HG02798 (cell line): ENCODE measurements around the gene PACSIN2.
"Not testable (repeated sequence)": the region's sequence is repeated elsewhere in the genome, so short reads cannot be mapped to it uniquely, and the experiment has no call there.

Source experiments
- ATAC-seq: cut with Tn5 transposase; IDR thresholded peaks from one replicate; pipeline ENCODE4 v1.9.1; 2021; ENCODE audit warnings: mild to moderate bottlenecking; ENCODE audit not compliant: unreplicated experiment, poor library complexity

The PACSIN2 gene

GRCh38 chr22:43013355-43014315 is 1.3 kb downstream of the PACSIN2 start:
- no peak for ATAC-seq

- no peak for ATAC-seq
These were observed 2.6 kb downstream of the PACSIN2 start for GRCh38 chr22:43012390-43012789.

GRCh38 chr22:43011079-43011478 is 3.9 kb downstream of the PACSIN2 start:
- no peak for ATAC-seq

- no peak for ATAC-seq
These were observed 5.5 kb downstream of the PACSIN2 start for GRCh38 chr22:43009444-43009843.

GRCh38 chr22:43008921-43009320 is 6.0 kb downstream of the PACSIN2 start:
- ATAC-seq, result no peak

- ATAC-seq, result no peak
These were observed 6.4 kb downstream of the PACSIN2 start for GRCh38 chr22:43008509-43008908.

- no peak for ATAC-seq
These were observed 7.3 kb downstream of the PACSIN2 start for GRCh38 chr22:43007519-43008102.

GRCh38 chr22:43006753-43007152 is 8.2 kb downstream of the PACSIN2 start:
- ATAC-seq, result no peak

- ATAC-seq, result no peak
These were observed 8.9 kb downstream of the PACSIN2 start for GRCh38 chr22:43006016-43006505.

GRCh38 chr22:43005106-43005505 is 9.8 kb downstream of the PACSIN2 start:
- no peak for ATAC-seq

GRCh38 chr22:43004362-43005035 is 10.4 kb downstream of the PACSIN2 start:
- ATAC-seq, result no peak

- ATAC-seq, result no peak
These were observed 12.8 kb downstream of the PACSIN2 start for GRCh38 chr22:43002202-43002586.

- ATAC-seq, result no peak
These were observed 13.4 kb downstream of the PACSIN2 start for GRCh38 chr22:43001271-43002201.

- no peak for ATAC-seq
These were observed 14.3 kb downstream of the PACSIN2 start for GRCh38 chr22:43000441-43001175.

- no peak for ATAC-seq
These were observed 17.3 kb downstream of the PACSIN2 start for GRCh38 chr22:42997582-42998090.

GRCh38 chr22:42996646-42997365 is 18.1 kb downstream of the PACSIN2 start:
- ATAC-seq, result no peak

GRCh38 chr22:42995654-42996053 is 19.3 kb downstream of the PACSIN2 start:
- not testable (repeated sequence) for ATAC-seq

GRCh38 chr22:42994917-42995562 is 19.9 kb downstream of the PACSIN2 start:
- no peak for ATAC-seq
